HG03354 (cell line): ENCODE measurements around the gene SEMA5A.

Experiments used
- ATAC-seq: cut with Tn5 transposase; IDR thresholded peaks from one replicate; pipeline ENCODE4 v1.9.1; 2021; ENCODE audit warnings: mild to moderate bottlenecking; ENCODE audit not compliant: unreplicated experiment, poor library complexity, severe bottlenecking

Gene SEMA5A

GRCh38 chr5:9112520-9113291 is 433.2 kb downstream of the SEMA5A start:
- no peak for ATAC-seq

GRCh38 chr5:9108162-9108561 is 437.7 kb downstream of the SEMA5A start:
- ATAC-seq = no peak

- no peak for ATAC-seq
These were observed 440.0 kb downstream of the SEMA5A start for GRCh38 chr5:9105851-9106250.

GRCh38 chr5:9104571-9105339 is 441.1 kb downstream of the SEMA5A start:
- ATAC-seq = no peak

GRCh38 chr5:9103290-9103689 is 442.6 kb downstream of the SEMA5A start:
- ATAC-seq = no peak

GRCh38 chr5:9099689-9100088 is 446.2 kb downstream of the SEMA5A start:
- ATAC-seq = no peak

- ATAC-seq = no peak
These were observed 446.9 kb downstream of the SEMA5A start for GRCh38 chr5:9098990-9099389.

GRCh38 chr5:9094582-9094981 is 451.3 kb downstream of the SEMA5A start:
- no peak for ATAC-seq

GRCh38 chr5:9091896-9092662 is 453.8 kb downstream of the SEMA5A start:
- ATAC-seq = no peak

- no peak for ATAC-seq
These were observed 455.4 kb downstream of the SEMA5A start for GRCh38 chr5:9090381-9091026.

- ATAC-seq = no peak
These were observed 456.0 kb downstream of the SEMA5A start for GRCh38 chr5:9089893-9090292.

GRCh38 chr5:9082996-9083395 is 462.9 kb downstream of the SEMA5A start:
- no peak for ATAC-seq

GRCh38 chr5:9072701-9073100 is 473.2 kb downstream of the SEMA5A start:
- ATAC-seq = no peak

- ATAC-seq = no peak
These were observed 474.4 kb downstream of the SEMA5A start for GRCh38 chr5:9071524-9071923.

GRCh38 chr5:9071074-9071473 is 474.8 kb downstream of the SEMA5A start:
- ATAC-seq = no peak

GRCh38 chr5:9069650-9070049 is 476.2 kb downstream of the SEMA5A start:
- no peak for ATAC-seq

GRCh38 chr5:9067154-9067553 is 478.7 kb downstream of the SEMA5A start:
- ATAC-seq = no peak

- ATAC-seq = no peak
These were observed 479.5 kb downstream of the SEMA5A start for GRCh38 chr5:9066349-9066748.

GRCh38 chr5:9063615-9064245 is 482.1 kb downstream of the SEMA5A start:
- no peak for ATAC-seq

- ATAC-seq = no peak
These were observed 483.0 kb downstream of the SEMA5A start for GRCh38 chr5:9062873-9063272.
